H9 (cell line): Measurements from ENCODE around the gene NPAS2. TPM values are rescaled to one million over a fixed set of nuclear protein-coding genes. Genes with fewer than 3 reads are reported as not detected.

ENCODE experiments used
- DNase-seq: peaks from one replicate; pipeline ENCODE4 v3.0.0-alpha.2; 2017
- H2AFZ ChIP-seq: one replicate; pipeline ENCODE4 v1.6.1; 2013; ENCODE audit warnings: mild to moderate bottlenecking, low read length, control low read depth, moderate library complexity
- H2AK5ac ChIP-seq: 2 replicates; pipeline ENCODE4 v1.6.1; 2013; ENCODE audit warnings: low read length, control low read depth, mixed read lengths; ENCODE audit not compliant: insufficient read length
- H2BK120ac ChIP-seq: one replicate; pipeline ENCODE4 v1.6.1; 2013; ENCODE audit warnings: low read depth, mild to moderate bottlenecking, low read length, control low read depth, inconsistent platforms; ENCODE audit not compliant: poor library complexity, severe bottlenecking
- H2BK12ac ChIP-seq: 2 replicates; pipeline ENCODE4 v1.6.1; 2013; ENCODE audit warnings: low read length, control low read depth, mixed read lengths, low read depth; ENCODE audit not compliant: insufficient read length
- H2BK15ac ChIP-seq: 2 replicates; pipeline ENCODE4 v1.6.1; 2013; ENCODE audit warnings: low read depth, low read length, control low read depth
- H2BK20ac ChIP-seq: one replicate; pipeline ENCODE4 v1.6.1; 2013; ENCODE audit warnings: low read depth, mild to moderate bottlenecking, low read length, control low read depth, inconsistent platforms; ENCODE audit not compliant: poor library complexity, severe bottlenecking
- H2BK5ac ChIP-seq: 2 replicates; pipeline ENCODE4 v1.6.1; 2013; ENCODE audit warnings: low read length, control low read depth, mixed read lengths; ENCODE audit not compliant: insufficient read length
- H3K14ac ChIP-seq: 2 replicates; pipeline ENCODE4 v1.6.1; 2013; ENCODE audit warnings: low read length, control low read depth; ENCODE audit not compliant: insufficient read depth
- H3K18ac ChIP-seq: 2 replicates; pipeline ENCODE4 v1.6.1; 2013; ENCODE audit warnings: low read depth, mild to moderate bottlenecking, mixed read lengths, low read length, control low read depth; ENCODE audit not compliant: insufficient read length
- H3K23ac ChIP-seq: 2 replicates; pipeline ENCODE4 v1.6.1; 2013; ENCODE audit warnings: low read length, control low read depth, mixed read lengths, low read depth; ENCODE audit not compliant: insufficient read length
- H3K23me2 ChIP-seq: 2 replicates; pipeline ENCODE4 v1.6.1; 2013; ENCODE audit warnings: low read depth, mild to moderate bottlenecking, mixed read lengths, low read length, control low read depth; ENCODE audit not compliant: insufficient read length, poor library complexity, severe bottlenecking
- H3K27ac ChIP-seq: 2 replicates; pipeline ENCODE4 v1.5.1; 2013; ENCODE audit warnings: low read length, control low read depth, mixed read lengths, low read depth; ENCODE audit not compliant: insufficient read length
- H3K27me3 ChIP-seq: 2 replicates; pipeline ENCODE4 v1.6.1; 2013; ENCODE audit warnings: low read length, control low read depth, inconsistent platforms; ENCODE audit not compliant: insufficient read depth
- H3K4ac ChIP-seq: 2 replicates; pipeline ENCODE4 v1.6.1; 2013; ENCODE audit warnings: low read depth, mild to moderate bottlenecking, control low read depth, inconsistent platforms, low read length, moderate library complexity
- H3K4me1 ChIP-seq: 2 replicates; pipeline ENCODE4 v1.6.1; 2013; ENCODE audit warnings: low read length, control low read depth, inconsistent platforms; ENCODE audit not compliant: insufficient read depth
- H3K4me2 ChIP-seq: 2 replicates; pipeline ENCODE4 v1.6.1; 2013; ENCODE audit warnings: low read length, control low read depth, mixed read lengths; ENCODE audit not compliant: insufficient read length, insufficient read depth
- H3K56ac ChIP-seq: 2 replicates; pipeline ENCODE4 v1.6.1; 2013; ENCODE audit warnings: low read depth, mild to moderate bottlenecking, mixed read lengths, low read length, control low read depth; ENCODE audit not compliant: insufficient read length
- H3K79me1 ChIP-seq: 2 replicates; pipeline ENCODE4 v1.6.1; 2013; ENCODE audit warnings: low read depth, mild to moderate bottlenecking, moderate library complexity, low read length, control low read depth, inconsistent platforms; ENCODE audit not compliant: insufficient read depth, poor library complexity, severe bottlenecking
- H3K79me2 ChIP-seq: 2 replicates; pipeline ENCODE4 v1.6.1; 2013; ENCODE audit warnings: low read length, control low read depth, inconsistent platforms; ENCODE audit not compliant: insufficient read depth
- H3K9ac ChIP-seq: 2 replicates; pipeline ENCODE4 v1.6.1; 2013; ENCODE audit warnings: low read length, control low read depth, mixed read lengths; ENCODE audit not compliant: insufficient read length; ENCODE audit errors: extremely low read depth
- H3K9me3 ChIP-seq: one replicate; pipeline ENCODE4 v1.6.1; 2013; ENCODE audit warnings: low read depth, low read length, inconsistent platforms; ENCODE audit not compliant: control insufficient read depth
- H3T11ph ChIP-seq: one replicate; pipeline ENCODE4 v1.6.1; 2013; ENCODE audit warnings: mild to moderate bottlenecking, low read length, control low read depth, inconsistent platforms
- H4K20me1 ChIP-seq: one replicate; pipeline ENCODE4 v1.6.1; 2013; ENCODE audit not compliant: control insufficient read depth, insufficient read length, insufficient read depth
- H4K5ac ChIP-seq: 2 replicates; pipeline ENCODE4 v1.6.1; 2013; ENCODE audit warnings: low read depth, mild to moderate bottlenecking, mixed read lengths, low read length, control low read depth; ENCODE audit not compliant: insufficient read length
- H4K8ac ChIP-seq: replicated peaks from 2 replicates; pipeline ENCODE4 v1.6.1; 2013; ENCODE audit warnings: low read length, control low read depth, mixed read lengths, low read depth; ENCODE audit not compliant: insufficient read length
- H4K91ac ChIP-seq: 2 replicates; pipeline ENCODE4 v1.6.1; 2013; ENCODE audit warnings: low read depth, mild to moderate bottlenecking, moderate library complexity, mixed read lengths, low read length, control low read depth; ENCODE audit not compliant: insufficient read length
- H3K27ac Mint-ChIP-seq, 3 experiments: 2 replicates in 2 of 3; 3 replicates in 1 of 3; pipeline ENCODE4 v1.8.0; 2020 to 2021; ENCODE audit warnings: mixed read lengths in 3 of 3, mild to moderate bottlenecking in 1 of 3, moderate library complexity in 1 of 3
- H3K27me3 Mint-ChIP-seq: 2 replicates; pipeline ENCODE4 v1.8.0; 2021; ENCODE audit warnings: low read depth, mild to moderate bottlenecking, moderate library complexity, mixed read lengths
- H3K36me3 Mint-ChIP-seq, 3 experiments: 2 replicates in 2 of 3; 3 replicates in 1 of 3; pipeline ENCODE4 v1.8.0; 2020 to 2021; ENCODE audit warnings: low read depth in 3 of 3, mixed read lengths in 3 of 3; ENCODE audit not compliant: insufficient read depth in 1 of 3
- H3K4me1 Mint-ChIP-seq, 2 experiments: 2 replicates each; pipeline ENCODE4 v1.8.0; 2020; ENCODE audit warnings: mixed read lengths in 2 of 2
- H3K4me3 Mint-ChIP-seq, 2 experiments: 2 replicates in 1 of 2; 3 replicates in 1 of 2; pipeline ENCODE4 v1.8.0; 2020 to 2021; ENCODE audit warnings: mild to moderate bottlenecking in 2 of 2, mixed read lengths in 2 of 2, moderate library complexity in 1 of 2
- H3K9me3 Mint-ChIP-seq, 2 experiments: 2 replicates in 1 of 2; 3 replicates in 1 of 2; pipeline ENCODE4 v1.8.0; 2020; ENCODE audit warnings: mild to moderate bottlenecking in 2 of 2, mixed read lengths in 2 of 2, moderate library complexity in 1 of 2
- CTCF ChIP-seq: fragments of 200-600 bp; sonication (generic); conservative IDR thresholded peaks from 3 replicates; pipeline ENCODE4 v1.8.0; 2021; ENCODE audit warnings: antibody characterized with exemption, mild to moderate bottlenecking
- WGBS: extraction: QIAGEN DNeasy Blood & Tissue Kit; methylation state at CpG from one replicate; pipeline ENCODE4 v1.1.7; 2013; ENCODE audit warnings: missing lambda C conversion rate, low lambda C conversion rate, mixed read lengths; ENCODE audit not compliant: insufficient read length; ENCODE audit errors: extremely low coverage; 5-methylcytosine and 5-hydroxymethylcytosine counted together
- total RNA-seq: library from RNA; stranded (reverse); gene quantifications from 2 replicates; pipeline ENCODE4 v1.2.1, GENCODE V29; 2021

NPAS2 gene
- total RNA-seq, 1 experiment from 2014 or later: 1.3 TPM

GRCh38 chr2:100978582-100979191 lies 158.7 kb downstream of the NPAS2 start:
- H2BK15ac ChIP-seq: no peak overlapping the region
- no peak for TF ChIP-seq CTCF
- H3K4me1 Mint-ChIP-seq: peaks cover 16% of the 10 kb centered on the region in 2 experiments
- H2BK120ac ChIP-seq: no peak overlapping the region
- H2AK5ac ChIP-seq: no peak overlapping the region
- H3K9me3 Mint-ChIP-seq: no peaks in the 10 kb centered on the region; a peak in 1 of 5 replicates
- WGBS: no CpG with 5 or more reads among the region's 16 CpGs
- no peak overlapping the region for H2AFZ ChIP-seq
- no peak overlapping the region for H2BK12ac ChIP-seq
- no peak overlapping the region for H3K4ac ChIP-seq
- H4K8ac ChIP-seq: no peak overlapping the region
- no peaks in the 10 kb centered on the region for H3K36me3 Mint-ChIP-seq
- H3K4me1 ChIP-seq: no peaks in the 10 kb centered on the region
- no peak overlapping the region for H3T11ph ChIP-seq
- H3K79me1 ChIP-seq: no peaks in the 10 kb centered on the region
- H2BK5ac ChIP-seq: no peak overlapping the region
- no peaks in the 10 kb centered on the region for H3K23me2 ChIP-seq
- no peak overlapping the region for H2BK20ac ChIP-seq
- H3K14ac ChIP-seq: no peak overlapping the region
- H3K9ac ChIP-seq: no peak overlapping the region
- H3K27ac ChIP-seq: no peak overlapping the region
- peak overlapping the region in 2 of 3 experiments; percentile 15 to 27; a peak in 2 of 7 replicates for H3K27ac Mint-ChIP-seq
- no peak overlapping the region for H4K5ac ChIP-seq
- H3K79me2 ChIP-seq: no peaks in the 10 kb centered on the region
- no peak overlapping the region for H3K4me3 Mint-ChIP-seq
- no peak overlapping the region for H3K4me2 ChIP-seq
- H3K27me3 ChIP-seq: no peaks in the 10 kb centered on the region
- no peak overlapping the region for H3K56ac ChIP-seq
- peaks cover 4% of the 10 kb centered on the region for H4K20me1 ChIP-seq
- H3K27me3 Mint-ChIP-seq: peaks cover 2% of the 10 kb centered on the region; the same call in 1 of the 2 replicates
- H4K91ac ChIP-seq: no peak overlapping the region
- H3K23ac ChIP-seq: no peak overlapping the region
- no peak overlapping the region for H3K18ac ChIP-seq
- no peaks in the 10 kb centered on the region for H3K9me3 ChIP-seq
- DNase-seq: no peak
